Germinal center (tissue), 1 donor: ENCODE data around the gene MAB21L1.

Source experiments
- DNase-seq: peaks from one replicate; pipeline ENCODE4 v3.0.0; 2012; ENCODE audit warnings: mixed read lengths, low spot score

MAB21L1 gene

GRCh38 chr13:35479706-35480105, 3.2 kb upstream of the MAB21L1 start:
- DNase-seq, result no peak

GRCh38 chr13:35479038-35479492, 2.6 kb upstream of the MAB21L1 start:
- DNase-seq, result no peak

DNA sequence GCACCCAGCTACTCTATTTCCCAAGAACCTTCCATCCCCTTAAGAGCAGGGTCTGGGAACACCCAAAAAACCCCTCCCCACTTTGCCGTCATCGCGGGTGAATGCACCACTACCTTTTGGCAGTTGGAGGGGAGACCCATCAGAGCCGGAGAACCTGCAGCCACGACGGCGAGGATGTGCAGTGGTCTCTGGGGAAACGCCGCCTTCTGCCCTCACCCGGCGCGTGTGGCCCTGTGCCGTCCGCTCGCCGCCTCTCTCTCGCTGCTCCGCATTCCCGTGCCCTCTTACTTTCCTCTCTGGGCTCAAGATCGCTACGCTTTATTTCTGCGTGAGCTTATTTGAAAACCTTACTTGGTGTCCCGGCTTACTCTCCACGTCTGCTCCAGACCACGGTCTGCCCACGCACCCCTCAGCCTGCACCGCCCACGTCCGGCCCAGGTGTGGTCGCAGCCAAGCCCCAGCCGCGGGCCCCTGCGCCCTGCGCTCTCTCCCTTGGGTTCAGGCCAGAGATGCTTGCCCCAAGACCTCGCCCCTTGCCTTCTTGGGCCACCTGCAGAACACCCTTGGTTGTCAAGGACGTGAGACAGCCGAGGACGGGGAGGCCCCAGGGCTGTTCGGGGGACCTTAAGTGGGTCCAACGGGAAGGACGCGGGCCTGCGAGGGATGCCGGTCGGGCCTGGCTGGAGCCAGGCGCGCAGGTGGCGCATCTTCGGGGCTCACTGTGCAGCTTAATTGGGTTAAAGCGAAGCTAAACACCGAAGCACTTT, 2.0 kb upstream of the MAB21L1 start:
- DNase-seq, result no peak

- DNase-seq, result no peak
Measured at GRCh38 chr13:35477386-35477946, 977 bp upstream of the MAB21L1 start.

DNA sequence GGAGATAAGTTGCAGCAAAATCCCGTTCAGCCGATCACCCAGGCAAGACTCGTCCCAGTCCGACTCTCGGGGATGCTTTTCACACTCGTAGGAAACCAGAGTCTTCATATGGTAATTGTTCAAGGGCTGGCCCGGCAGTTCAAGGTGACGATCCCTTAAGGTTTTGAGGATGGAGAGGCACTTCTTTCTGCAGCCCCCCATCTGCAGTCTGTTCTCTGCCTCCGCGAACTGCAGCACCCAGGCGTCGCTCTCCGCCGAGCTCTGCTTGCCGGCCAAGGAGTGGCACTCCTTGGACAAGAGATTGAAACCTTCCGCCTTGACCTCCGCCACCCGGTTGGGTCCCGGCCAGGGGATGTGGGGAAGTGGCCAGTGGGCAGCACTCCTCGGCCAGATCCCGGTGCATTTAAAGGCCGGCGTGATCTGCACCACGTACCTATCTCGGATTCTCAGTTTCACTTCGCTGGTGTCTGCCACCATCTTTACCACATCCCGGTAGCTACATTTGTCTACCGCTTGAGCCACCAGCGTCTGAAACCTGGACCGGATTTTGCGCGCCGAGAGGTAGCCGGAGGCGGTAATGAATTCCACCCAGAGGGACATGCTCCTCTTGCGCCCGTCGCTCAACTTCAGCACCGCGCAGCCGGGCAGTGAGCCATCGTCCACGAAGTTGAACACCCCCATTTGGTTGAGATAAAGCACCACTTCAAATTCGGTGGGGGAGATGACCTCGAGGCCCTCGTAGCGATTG, 1.1 kb downstream of the MAB21L1 start:
- no peak for DNase-seq

DNA sequence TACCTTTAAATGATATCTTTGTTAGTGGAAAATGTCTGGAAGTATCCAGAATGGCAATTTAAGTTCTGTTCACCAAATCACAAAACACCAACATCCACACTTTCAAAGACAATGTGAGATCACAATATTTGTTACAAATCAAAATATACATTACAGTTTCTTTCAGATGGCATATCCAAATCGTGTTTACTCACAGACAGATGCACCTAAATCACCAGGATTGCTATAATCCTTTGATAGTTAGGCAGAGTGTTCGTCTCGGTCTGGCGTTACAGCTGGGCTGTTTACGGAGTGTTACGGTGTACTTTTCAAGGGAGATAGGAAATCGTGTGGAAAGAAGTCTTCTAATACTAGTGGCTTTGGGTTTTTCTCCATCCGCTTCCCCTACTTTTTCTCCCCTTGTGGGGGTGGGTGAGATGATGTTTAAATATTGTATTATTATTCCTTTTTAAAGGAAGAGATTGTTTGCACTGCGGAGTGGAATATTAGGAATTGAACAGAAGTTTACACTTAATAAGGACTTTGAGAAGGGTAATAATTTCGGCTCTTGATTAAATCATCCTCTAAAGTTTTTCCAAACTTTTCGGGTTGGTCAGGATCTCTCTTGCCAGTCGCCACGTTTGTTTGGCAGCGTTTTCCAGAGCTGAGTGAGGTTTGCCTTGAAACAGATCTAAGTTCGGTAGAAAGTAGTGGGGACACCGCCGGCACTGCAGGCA, 1.8 kb downstream of the MAB21L1 start:
- no peak for DNase-seq

DNA sequence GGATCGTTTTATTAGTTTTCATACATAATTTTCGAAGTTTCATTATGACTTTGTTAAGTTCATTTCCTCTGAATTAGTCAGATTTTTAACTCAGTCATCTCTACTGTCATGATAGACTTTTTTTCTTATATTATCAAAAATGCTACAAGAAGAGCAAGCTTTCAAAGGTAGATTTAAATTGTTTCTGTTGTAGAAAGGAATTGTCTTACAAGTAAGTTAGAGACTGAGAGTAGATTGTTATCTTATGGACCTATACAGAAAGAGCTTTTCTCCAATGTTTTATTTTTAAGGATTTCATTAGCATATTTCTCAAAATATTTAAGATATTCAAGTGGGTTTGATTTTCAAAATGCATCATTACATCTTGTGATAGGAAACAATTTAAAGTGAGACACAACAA, 2.7 kb downstream of the MAB21L1 start:
- no peak for DNase-seq

- no peak for DNase-seq
Measured at GRCh38 chr13:35473206-35473775, 3.2 kb downstream of the MAB21L1 start.

DNA sequence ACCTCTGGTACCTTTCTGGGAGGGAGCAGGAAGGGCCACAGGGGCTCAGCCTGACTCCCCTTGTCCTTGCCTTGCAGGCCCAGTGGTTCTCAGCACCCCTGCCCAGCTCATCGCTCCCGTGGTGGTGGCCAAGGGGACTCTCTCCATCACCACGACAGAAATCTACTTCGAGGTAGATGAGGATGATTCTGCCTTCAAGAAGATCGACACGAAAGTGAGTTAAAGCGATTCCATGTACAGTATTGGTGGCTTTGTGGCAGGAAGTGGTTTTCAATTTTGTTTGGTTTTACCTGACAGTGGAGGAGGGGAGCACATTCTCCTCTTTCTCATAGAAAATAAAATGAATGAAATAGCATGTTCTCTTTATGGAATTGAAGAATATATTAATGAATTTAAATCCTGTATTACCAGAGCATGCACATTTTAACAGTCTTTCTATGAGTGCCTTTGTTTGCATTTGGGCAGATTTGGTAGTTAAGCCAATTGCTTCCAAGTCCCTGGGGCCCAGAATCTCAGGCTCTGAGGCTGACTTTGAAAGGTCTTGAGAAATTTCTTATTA, 4.1 kb downstream of the MAB21L1 start:
- no peak for DNase-seq

DNA sequence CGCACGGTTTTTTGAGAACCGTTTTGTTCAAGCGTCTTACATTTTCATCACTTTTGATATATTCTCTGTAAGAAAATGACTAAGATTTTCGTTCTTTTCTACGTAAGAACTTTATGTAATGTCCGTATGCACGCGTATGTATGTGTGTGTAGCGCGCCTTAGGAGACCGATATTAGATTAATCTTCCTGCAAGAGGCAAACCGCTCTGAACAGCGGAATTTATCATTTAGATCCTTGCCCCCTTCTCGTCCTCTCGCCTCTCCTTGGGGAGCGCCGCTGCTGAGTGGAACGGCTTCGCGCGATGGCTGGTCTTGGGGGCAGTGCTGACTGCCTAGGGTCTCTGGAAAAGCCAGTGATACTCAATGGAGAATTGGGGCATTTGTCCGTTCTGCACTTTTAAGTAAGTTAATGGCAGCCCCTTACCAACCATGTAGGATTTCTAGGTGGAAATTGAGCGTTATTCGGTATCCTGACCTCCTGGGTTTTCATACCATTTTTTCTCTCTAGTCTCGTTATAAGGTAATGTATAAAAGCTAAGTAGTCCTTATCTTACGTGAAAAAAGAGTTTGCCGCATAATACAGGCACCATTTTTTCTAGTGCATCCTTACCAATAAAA, 4.7 kb downstream of the MAB21L1 start:
- DNase-seq, result no peak

DNA sequence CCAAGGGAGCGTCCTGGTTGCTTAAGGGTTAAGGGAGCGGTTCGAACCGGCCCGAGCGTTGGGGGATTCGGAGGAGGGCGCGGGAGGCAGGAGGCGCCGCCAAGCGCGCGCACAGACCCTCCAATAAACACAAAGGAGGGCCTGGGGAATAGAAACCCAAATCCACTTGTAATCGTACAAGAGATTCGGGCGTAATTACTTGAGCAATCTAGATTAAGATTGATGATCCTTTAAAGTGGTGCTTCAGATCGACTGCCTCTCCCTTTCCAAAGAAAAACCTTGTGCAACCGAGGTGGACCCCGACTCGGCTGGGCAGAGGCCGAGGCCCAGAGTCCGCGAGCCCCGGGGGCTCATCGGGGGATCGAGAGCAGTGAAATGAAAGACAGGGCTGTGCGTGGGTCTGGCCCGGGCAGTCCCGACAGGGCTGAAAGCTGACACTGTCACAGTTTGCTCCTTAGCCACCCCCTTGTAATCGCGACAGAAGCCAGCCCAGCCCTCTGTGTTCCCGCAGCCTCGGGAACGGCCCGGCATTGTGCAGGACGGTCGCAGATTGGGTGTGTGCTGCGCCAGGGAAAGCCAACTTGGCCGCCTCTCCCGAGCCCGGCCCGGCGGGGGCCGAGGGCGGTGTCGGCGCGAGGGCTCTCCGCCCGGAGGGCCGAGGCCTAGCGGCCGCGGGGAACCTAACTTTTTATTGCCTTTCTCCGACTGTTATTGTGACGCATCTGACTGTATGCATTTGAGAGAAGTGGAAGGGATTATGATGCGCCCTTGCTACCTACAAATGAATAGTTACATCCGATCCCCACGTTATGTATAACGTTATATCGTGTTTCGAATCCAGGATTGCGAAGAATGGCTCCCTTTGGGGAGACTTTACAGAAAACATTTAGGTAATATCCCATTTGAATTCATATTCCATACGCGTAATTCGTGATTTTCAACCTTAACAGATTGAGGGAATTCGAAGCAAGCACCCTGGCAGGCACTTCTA, 5.5 kb downstream of the MAB21L1 start:
- no peak for DNase-seq

- no peak for DNase-seq
Measured at GRCh38 chr13:35469806-35470525, 6.5 kb downstream of the MAB21L1 start.

GRCh38 chr13:35468195-35468594, 8.3 kb downstream of the MAB21L1 start:
- DNase-seq, result no peak

DNA sequence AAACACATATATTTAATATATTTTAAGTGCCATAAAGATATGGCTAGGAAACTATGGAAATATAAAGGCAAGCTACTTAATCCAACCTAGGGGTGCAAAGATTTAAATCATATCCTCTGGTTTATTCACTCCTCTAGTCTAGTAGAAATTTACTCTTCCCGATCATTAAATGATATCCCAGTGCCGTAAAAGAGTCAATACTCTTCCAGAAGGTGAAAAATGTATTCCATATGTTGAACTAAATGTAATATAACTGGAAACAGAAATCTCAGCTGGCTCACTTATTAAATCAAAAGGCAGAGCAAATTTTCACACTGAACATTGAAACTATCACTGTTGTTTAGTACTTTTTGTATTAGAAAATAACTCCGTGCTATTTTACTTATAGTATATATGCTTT, 11.1 kb downstream of the MAB21L1 start:
- DNase-seq, result no peak

DNA sequence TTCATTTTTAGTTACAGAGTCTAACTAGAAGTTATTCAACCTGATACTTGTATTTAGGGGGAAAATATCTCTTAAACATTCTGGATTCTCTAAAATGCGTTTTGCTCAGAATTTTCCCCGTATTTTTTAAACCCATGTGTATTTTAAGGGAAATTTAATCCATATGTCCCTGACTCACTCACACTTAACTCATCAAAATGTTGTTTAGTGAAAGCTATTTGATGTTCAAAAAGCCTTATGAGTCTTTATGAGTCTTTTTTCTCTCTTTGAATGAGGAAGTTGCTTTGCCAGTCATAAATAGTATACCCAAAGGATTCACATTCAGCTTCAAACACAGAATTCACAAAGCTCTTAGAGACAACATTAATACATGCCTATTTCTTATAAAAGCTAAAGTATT, 16.4 kb downstream of the MAB21L1 start:
- no peak for DNase-seq

DNA sequence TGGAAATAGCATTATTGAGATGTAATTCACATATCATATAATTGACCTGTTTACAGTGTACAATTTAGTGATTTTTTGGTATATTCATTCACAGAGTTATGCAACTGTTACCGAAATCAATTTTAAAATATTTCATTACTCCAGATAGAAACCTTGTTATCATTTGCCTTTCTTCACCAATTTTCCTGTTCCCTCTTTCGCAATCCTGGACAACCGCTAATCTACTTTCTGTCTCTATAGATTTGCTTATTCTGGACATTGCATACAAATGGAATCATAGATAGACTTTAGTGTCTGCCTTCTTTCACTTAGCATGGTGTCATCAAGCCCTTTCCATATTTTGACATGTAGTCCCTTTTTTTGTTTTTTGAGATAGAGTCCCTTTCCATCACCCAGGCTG, 19.2 kb downstream of the MAB21L1 start:
- no peak for DNase-seq

GRCh38 chr13:35455022-35455421, 21.5 kb downstream of the MAB21L1 start:
- no peak for DNase-seq

GRCh38 chr13:35449821-35450220, 26.7 kb downstream of the MAB21L1 start:
- no peak for DNase-seq

DNA sequence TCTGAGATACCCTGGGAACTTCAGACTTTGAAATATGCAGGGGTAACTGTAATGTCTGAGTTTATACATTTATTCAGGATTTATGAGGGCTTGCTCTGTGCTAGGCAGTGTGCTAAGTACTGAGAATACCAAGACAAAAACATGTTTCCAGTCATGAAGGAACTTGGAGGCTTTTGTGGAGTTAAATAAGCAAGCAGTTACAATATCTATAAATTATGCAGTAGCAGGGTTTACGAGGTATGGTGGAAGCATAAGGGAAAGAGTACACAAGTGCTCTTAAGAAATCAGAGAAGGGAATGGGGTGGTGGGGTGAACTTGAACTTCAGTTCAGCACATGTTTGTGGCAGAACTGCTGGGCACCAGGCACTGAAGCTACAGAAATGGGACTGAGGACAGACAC, 28.0 kb downstream of the MAB21L1 start:
- DNase-seq, result no peak
